OCI-LY7 (cell line): ENCODE results near the gene HMG20A. TPM values are rescaled to one million over a fixed set of nuclear protein-coding genes. Genes with fewer than 3 reads are reported as not detected.

Experiments used
- BruUV-seq: library from RNA; stranded (reverse); fragments of 400-500 nt; replicated peaks from 2 replicates; lab custom pipeline; 2021; lab: Mats Ljungman, UMichigan
- CTCF ChIA-PET: fragments of 300-600 bp; sonication (Branson Sonifier 250); formaldehyde crosslinking; loops from one replicate; lab custom pipeline; 2022; ENCODE audit warnings: antibody characterized with exemption; ENCODE audit not compliant: unreplicated experiment; lab: Charles Lee
- POLR2A ChIA-PET: fragments of 300-600 bp; sonication (Branson Sonifier 250); formaldehyde crosslinking; loops from one replicate; lab custom pipeline; 2022; ENCODE audit warnings: antibody characterized with exemption; lab: Charles Lee
- DNase-seq: peaks from one replicate; pipeline ENCODE4 v3.0.0-alpha.2; 2015; ENCODE audit warnings: low spot score
- H2AFZ ChIP-seq: fragments of 200-600 bp; sonication (generic), shearing (Covaris generic); 2 replicates; pipeline ENCODE4 v1.6.1; 2014; ENCODE audit warnings: mild to moderate bottlenecking, antibody characterized with exemption, low read length, moderate library complexity
- H3K27ac ChIP-seq: fragments of 200-600 bp; sonication (generic); 2 replicates; pipeline ENCODE4 v1.5.1; 2014; ENCODE audit warnings: mixed run types, low read depth, mild to moderate bottlenecking, moderate library complexity, low read length, inconsistent platforms; ENCODE audit not compliant: poor library complexity, severe bottlenecking
- H3K36me3 ChIP-seq: fragments of 200-600 bp; sonication (generic); 2 replicates; pipeline ENCODE4 v1.6.1; 2014; ENCODE audit warnings: mild to moderate bottlenecking, antibody characterized with exemption, low read length, moderate library complexity, mixed read lengths; ENCODE audit not compliant: insufficient read depth
- H3K4me1 ChIP-seq: fragments of 200-600 bp; sonication (generic); 2 replicates; pipeline ENCODE4 v1.5.1; 2014; ENCODE audit warnings: mild to moderate bottlenecking, low read length; ENCODE audit not compliant: insufficient read depth, poor library complexity, severe bottlenecking
- H3K4me2 ChIP-seq: fragments of 200-600 bp; sonication (generic); 2 replicates; pipeline ENCODE4 v1.6.1; 2014; ENCODE audit warnings: mild to moderate bottlenecking, low read length
- H3K4me3 ChIP-seq: fragments of 200-600 bp; sonication (generic); 2 replicates; pipeline ENCODE4 v1.5.1; 2014; ENCODE audit warnings: mild to moderate bottlenecking, low read depth, low read length; ENCODE audit not compliant: poor library complexity, severe bottlenecking
- H3K79me2 ChIP-seq: fragments of 200-600 bp; sonication (generic); 2 replicates; pipeline ENCODE4 v1.6.1; 2016; ENCODE audit warnings: low read depth, mild to moderate bottlenecking, low read length, moderate library complexity, mixed read lengths; ENCODE audit not compliant: insufficient read depth
- H3K9me2 ChIP-seq: fragments of 200-600 bp; sonication (generic); 2 replicates; pipeline ENCODE4 v1.6.1; 2016; ENCODE audit warnings: mild to moderate bottlenecking, low read length, mixed read lengths; ENCODE audit not compliant: insufficient read depth
- H3K9me3 ChIP-seq: fragments of 200-600 bp; sonication (generic); 2 replicates; pipeline ENCODE4 v1.6.1; 2014; ENCODE audit warnings: mild to moderate bottlenecking, mixed run types, low read length, mixed read lengths
- H4K20me1 ChIP-seq: fragments of 200-600 bp; sonication (generic); 2 replicates; pipeline ENCODE4 v1.6.1; 2014; ENCODE audit warnings: mild to moderate bottlenecking, antibody characterized with exemption, low read length, moderate library complexity, mixed read lengths; ENCODE audit not compliant: insufficient read depth
- EZH2phosphoT487 ChIP-seq: fragments of 200-600 bp; sonication (generic); IDR thresholded peaks from 2 replicates; pipeline ENCODE4 v1.6.1; 2018; ENCODE audit warnings: low read depth, borderline replicate concordance, mild to moderate bottlenecking, mixed run types, antibody characterized with exemption, low read length, moderate library complexity, mixed read lengths
- intact Hi-C: fragments of 100-400 bp; cut with micrococcal nuclease; formaldehyde crosslinking; loops from one replicate; pipeline ENCODE4 v1.10.0; 2022; ENCODE audit not compliant: unreplicated experiment
- total RNA-seq, 2 experiments: library from RNA; depleted of rRNA in 1 of 2; stranded (reverse); fragments of >200 nt in 1 of 2; shearing (Covaris generic) in 1 of 2; gene quantifications; 2 replicates each; pipeline ENCODE4 v1.2.3, GENCODE V29; 2014 to 2022
- TF ChIP-seq, protein P1 (sequence below): fragments of 200-600 bp; sonication (generic); conservative IDR thresholded peaks from 2 replicates; pipeline ENCODE4 v1.5.1; 2014; ENCODE audit warnings: mild to moderate bottlenecking, antibody characterized with exemption, low read length, moderate library complexity, mixed read lengths

The HMG20A gene
- total RNA-seq, 2 experiments from 2014 or later: 29.1 to 49.9 TPM

DNA sequence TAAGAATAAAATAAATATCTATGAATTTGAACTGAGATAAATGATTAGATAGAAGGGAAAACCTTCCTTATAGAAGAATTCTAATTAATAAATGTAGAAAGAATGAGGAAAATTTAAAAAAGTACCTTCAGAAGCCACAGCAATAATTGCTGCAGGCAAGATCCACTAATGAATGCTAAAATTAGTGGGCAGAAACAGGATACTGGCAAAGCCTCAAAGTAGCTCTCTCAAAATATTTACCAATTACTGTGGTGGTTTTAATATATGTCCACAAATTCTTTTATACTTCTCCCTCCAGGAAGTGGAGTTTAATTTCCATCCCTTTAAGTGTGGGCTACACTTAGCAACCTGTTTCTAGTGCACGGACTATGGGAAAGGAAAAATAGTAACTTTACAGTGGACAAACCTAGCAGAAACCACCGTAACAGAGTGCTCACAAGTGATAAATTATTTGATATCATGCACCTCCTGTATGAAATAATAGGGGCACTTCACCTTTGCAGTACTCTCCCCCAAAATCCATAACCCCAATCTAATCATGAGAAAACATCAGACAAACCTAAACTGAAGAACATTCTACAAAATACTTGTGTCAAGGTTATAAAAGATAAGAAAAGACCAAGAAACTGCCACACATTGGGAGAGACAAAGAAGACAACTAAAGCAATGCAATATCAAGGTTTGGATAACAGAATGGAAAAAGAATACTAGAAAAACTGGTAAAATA is 7.6 kb upstream of the HMG20A start:
- no peak for DNase-seq
- Histone ChIP-seq H3K4me2 (no peak overlapping the region), H3K4me3 (no peak overlapping the region), H3K4me1 (peaks cover 13% of the 10 kb centered on the region), H3K27ac (no peak overlapping the region), H3K36me3 (no peaks in the 10 kb centered on the region), H3K9me3 (no peaks in the 10 kb centered on the region), H4K20me1 (peaks cover 19% of the 10 kb centered on the region), H3K79me2 (0 out of 2 replicates have a peak, but pooled peaks cover 4% of the 10 kb centered on the region), H2AFZ (no peak overlapping the region), H3K9me2 (no peaks in the 10 kb centered on the region)
- intact Hi-C loops: no loop called here
- ChIA-PET POLR2A (no interaction called here), CTCF (no interaction called here)
- BruUV-seq: no TSS peak
- TF ChIP-seq EZH2phosphoT487: no peak
- TF ChIP-seq, protein P1, sequence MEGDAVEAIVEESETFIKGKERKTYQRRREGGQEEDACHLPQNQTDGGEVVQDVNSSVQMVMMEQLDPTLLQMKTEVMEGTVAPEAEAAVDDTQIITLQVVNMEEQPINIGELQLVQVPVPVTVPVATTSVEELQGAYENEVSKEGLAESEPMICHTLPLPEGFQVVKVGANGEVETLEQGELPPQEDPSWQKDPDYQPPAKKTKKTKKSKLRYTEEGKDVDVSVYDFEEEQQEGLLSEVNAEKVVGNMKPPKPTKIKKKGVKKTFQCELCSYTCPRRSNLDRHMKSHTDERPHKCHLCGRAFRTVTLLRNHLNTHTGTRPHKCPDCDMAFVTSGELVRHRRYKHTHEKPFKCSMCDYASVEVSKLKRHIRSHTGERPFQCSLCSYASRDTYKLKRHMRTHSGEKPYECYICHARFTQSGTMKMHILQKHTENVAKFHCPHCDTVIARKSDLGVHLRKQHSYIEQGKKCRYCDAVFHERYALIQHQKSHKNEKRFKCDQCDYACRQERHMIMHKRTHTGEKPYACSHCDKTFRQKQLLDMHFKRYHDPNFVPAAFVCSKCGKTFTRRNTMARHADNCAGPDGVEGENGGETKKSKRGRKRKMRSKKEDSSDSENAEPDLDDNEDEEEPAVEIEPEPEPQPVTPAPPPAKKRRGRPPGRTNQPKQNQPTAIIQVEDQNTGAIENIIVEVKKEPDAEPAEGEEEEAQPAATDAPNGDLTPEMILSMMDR: no peak

DNA sequence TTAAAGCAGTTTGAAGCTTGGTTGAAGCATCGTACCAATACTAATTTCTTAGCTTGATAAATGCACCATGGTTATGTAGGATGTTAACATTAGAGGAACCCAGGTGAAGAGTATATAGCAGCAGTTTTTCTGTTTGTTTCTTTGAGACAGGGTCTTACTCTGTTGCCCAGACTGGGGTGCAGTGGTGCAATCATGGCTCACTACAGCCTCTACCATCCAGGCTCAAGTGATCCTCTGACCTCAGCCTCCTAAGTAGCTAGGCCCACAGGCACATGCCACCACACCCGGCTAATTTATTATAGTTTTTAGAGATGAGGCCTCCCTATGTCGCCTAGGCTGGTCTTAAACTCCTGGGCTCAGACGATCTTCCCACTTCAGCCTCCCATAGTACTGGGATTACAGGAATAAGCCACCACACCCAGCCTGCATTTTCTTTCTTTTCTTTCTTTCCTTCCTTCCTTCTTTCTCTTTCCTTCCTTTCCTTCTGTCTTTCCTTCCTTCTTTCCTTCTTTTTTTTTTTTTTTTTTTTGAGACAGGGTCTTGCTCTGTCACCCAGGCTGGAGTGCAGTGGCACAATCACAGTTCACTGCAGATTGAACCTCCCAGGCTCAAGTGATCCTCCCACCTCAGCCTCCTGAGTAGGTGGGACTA is 6.9 kb upstream of the HMG20A start:
- Histone ChIP-seq H3K9me3 (no peaks in the 10 kb centered on the region), H3K79me2 (peaks cover 6% of the 10 kb centered on the region; the same call in 1 of the 2 replicates), H3K4me1 (peaks cover 19% of the 10 kb centered on the region), H3K36me3 (no peaks in the 10 kb centered on the region), H3K4me3 (no peak overlapping the region), H2AFZ (no peak overlapping the region), H3K9me2 (no peaks in the 10 kb centered on the region), H3K4me2 (no peak overlapping the region), H4K20me1 (peaks cover 21% of the 10 kb centered on the region), H3K27ac (no peak overlapping the region)
- ChIA-PET CTCF (no interaction called here), POLR2A (no interaction called here)
- intact Hi-C loops: no loop called here
- no peak for DNase-seq
- no TSS peak for BruUV-seq
- TF ChIP-seq, protein P1: no peak
- no peak for TF ChIP-seq EZH2phosphoT487
